A204.1 (cell line): ENCODE measurements around the gene DCAF7.

ENCODE experiments used
- FAIRE-seq: peaks from 2 replicates; lab custom pipeline; 2012; peaks lifted over from hg19 to GRCh38; lab: Jason Lieb, UNC

DCAF7 gene

DNA sequence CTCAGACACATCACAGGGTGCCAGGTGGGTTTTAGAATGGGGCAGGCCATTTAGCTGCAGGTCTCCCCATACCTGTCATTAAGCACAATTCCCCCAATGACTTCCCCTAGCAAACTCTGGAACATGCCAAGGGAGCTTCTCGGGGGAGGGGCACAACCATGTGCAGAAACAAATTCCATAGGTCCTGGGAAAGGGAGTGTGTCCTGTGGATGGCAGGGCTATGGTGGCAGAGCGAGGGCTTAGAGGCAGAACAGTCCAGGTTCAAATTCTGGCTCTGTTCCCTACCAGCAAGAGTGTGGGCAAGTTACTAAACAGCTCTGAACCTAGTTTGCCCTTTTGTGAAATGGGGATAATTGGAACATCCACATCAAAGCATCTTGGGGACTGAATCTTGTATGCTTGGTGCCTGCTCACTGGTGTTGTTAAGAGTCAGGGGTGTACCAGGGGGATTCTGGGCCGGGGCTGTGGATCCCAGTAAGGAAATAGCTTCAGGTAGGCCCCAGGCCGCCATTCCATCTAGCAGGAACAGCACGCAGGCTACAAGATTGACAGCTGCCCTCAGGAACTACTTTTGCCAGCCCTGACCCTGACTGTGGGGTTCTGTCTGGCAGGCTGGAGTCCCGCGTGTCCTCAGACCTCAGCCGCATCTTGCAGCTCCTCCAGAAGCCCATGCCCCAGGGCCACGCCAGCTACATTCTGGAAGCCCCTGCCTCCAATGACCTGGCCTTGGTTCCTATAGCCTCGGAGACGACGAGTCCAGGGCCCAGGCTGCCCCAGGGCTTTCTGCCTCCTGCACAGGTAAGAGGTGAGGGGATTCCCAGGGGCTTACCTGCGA, 5.6 kb upstream of the DCAF7 start:
- FAIRE-seq = no peak

GRCh38 chr17:63546308-63547082, 3.8 kb upstream of the DCAF7 start:
- no peak for FAIRE-seq

DNA sequence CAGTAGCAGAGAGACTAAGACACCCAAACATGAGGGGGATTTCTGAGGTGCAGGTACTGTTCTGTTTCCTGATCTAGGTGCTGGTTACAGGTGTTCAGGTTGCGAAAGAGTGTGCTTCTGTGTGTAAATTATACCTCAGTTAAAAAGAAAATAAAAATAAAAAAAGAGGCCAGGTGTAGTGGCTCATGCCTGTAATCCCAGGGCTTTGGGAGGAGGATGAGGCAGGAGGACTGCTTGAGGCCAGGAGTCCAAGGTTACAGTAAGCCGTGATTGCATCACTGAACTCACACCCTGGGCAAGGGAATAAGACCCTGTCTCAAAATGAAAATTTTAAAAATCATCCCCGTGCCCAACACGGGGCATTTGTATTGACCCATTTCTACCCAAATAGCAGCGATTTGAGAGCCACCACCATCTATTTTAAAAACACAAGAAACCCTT, 3.2 kb upstream of the DCAF7 start:
- FAIRE-seq = no peak

DNA sequence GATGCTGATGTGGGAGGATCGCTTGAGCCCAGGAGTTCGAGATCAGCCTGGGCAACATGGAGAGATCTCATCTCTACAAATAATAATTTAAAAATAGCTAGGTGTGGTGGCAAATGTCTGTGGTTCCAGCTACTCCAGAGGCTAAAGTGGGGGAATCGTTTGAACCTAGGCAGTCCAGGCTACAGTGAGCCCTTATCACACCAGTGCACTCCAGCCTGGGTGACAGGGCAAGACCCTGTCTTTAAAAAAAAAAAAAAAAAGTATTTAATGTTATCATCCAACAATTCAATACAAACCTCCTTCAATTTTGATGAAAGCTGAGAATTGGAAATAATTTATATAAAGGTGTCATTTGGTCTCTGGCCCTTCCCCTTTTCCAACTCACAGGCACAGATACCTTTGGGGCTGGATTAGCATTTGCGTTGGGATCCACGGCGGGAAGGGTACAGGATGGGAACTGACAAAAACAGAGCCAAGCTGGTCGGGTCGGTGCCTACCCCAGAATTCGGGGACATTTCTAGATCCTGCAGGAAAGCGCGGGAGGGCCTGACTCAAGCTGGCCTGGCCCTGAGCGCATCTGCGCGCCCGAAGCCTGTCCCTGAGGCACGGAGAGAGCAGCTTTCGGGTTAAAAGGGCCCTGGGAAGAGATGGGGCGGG, 860 bp upstream of the DCAF7 start:
- FAIRE-seq = no peak

GRCh38 chr17:63550817-63551639, 751 bp downstream of the DCAF7 start:
- FAIRE-seq = no peak

DNA sequence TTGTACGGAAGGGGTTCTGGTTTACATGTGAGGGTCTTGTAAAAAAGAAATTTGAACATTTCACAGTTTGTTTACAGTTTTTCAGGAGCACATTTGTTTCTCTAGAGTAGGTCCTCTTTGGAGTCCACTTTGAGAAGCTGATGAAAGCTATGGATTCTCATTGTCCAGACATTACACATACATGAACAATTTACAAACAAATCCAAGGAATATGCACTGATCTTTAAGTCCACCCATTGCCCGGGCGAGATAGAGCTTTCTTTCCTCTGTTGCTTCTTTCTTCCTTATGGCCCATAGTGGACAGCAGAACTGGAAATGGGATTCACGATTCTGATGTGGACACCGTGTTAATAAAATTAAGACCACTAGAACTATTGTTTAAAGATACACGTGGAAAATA, 1.9 kb downstream of the DCAF7 start:
- no peak for FAIRE-seq

DNA sequence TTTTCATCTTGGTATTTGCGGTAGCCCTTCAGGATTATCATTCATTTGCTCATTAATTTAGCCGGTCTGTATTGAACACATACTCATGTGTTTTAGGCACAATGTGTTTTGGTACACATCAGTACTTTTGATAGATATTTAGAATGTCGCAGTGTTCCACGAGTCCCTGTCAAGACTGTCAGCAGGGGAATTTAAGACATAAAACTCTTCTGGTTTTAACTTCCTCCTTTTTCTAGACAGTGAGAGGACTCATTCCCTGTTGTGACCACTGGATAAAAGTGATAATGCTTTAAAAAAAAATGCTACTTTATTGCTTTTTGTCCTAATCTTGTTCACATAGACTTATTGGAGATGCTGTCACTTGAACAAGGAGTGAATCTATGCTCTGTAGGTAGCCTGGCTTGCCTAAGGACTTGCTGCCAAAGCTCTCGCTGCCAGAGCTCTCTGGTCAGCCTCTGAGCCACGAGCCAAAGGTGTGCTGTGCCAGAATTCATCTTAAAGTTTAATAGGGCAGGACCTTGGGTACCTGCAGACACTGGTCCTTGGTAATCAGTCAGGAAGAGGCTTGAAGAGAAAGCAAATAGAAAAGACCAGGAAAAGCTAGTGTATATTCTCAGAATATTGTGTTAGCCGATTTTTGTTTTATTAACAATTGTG, 5.4 kb downstream of the DCAF7 start:
- no peak for FAIRE-seq

DNA sequence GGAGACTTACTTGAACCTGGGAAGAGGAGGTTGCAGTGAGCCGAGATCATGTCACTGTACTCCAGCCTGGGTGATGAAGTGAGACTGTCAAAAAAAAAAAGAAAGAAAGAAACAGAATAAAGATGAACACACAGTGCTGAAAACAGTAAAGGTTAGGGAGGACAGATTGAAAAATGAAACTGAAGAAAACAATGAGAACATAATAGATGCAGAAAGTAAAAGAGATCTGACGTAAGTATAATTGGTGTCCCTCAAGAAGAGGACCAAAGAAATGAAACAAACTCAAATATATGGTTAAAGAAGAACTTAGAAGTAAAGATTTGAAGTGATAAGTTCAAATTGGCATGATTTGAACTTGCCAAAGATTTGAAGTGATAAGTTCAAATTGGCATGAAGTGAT, 7.1 kb downstream of the DCAF7 start:
- FAIRE-seq = no peak

GRCh38 chr17:63558441-63558840, 8.2 kb downstream of the DCAF7 start:
- FAIRE-seq = no peak

DNA sequence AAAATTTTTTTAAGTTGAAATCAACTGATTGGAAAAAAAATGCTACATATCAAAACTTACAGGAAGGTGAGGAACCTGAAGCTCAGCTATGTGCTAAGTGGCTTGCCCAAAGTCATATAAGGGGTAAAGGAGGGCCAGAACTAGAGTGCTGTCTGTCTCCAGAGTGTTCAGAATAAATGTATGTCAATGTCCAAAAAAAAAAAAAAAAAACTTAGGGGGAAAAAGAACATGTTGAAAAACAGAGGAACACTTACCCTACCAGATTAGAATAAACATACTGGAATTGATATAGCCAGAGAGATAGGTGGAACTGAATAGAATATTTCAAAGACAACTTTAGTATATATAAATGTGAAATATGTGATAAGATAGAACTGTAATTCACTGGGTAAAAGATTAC, 11.5 kb downstream of the DCAF7 start:
- no peak for FAIRE-seq

DNA sequence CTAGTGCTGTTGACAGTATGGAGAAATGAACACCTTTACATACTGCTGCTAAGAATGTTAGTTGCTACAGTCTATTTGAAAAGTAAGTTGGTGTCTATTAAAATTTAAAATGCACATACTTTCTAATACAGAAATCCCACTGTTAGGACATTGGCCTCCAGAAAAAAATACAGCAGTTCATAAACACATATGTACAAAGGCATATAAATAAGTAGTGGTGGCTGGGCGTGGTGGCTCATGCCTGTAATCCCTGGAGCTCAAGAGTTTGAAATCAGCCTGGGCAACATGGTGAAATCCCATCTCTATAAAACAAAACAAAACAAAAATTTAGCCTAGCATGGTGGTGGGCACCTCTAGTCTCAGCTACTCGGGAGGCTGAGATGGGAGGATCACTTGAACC, 13.1 kb downstream of the DCAF7 start:
- no peak for FAIRE-seq

DNA sequence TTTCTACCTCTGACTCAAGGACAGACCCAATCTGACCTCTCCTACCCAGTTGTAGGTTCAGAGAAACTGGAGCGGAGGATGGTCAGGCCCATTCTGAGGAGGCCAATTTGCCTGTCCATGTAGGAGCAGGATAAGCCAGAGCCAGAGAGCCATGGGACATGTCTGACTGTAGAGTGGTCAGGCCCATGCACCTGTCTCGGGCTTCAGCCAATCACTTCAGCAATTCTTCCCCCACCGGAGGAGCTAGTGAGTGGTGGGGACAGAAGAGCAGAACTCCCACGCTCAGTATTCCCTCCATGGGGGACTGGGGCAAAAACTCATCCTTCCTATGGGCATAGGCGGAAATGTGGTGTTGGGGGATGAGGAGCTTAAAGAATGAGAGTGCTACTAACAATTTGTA, 14.3 kb downstream of the DCAF7 start:
- FAIRE-seq = no peak

DNA sequence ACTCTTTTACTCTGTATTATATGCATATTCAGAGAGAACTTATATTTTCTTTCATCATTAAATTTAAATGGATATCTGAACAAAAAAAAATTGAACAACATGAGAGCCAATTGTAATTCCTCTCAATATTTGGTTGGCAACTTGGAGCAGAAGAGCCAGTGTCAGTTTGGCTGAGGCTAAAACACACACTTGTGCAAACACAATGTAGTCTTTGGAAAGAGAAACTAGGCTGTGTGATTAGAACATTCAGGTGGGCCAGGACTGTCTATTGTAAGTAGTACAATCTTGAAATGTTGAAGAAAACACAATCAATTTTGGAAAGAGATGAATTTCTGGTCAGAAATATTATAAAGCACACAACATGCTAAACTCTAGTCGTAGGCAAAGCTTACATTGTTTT, 17.0 kb downstream of the DCAF7 start:
- no peak for FAIRE-seq

GRCh38 chr17:63568563-63568962, 18.3 kb downstream of the DCAF7 start:
- FAIRE-seq = no peak

- FAIRE-seq = no peak
Measured at GRCh38 chr17:63571632-63572310, 21.5 kb downstream of the DCAF7 start.

DNA sequence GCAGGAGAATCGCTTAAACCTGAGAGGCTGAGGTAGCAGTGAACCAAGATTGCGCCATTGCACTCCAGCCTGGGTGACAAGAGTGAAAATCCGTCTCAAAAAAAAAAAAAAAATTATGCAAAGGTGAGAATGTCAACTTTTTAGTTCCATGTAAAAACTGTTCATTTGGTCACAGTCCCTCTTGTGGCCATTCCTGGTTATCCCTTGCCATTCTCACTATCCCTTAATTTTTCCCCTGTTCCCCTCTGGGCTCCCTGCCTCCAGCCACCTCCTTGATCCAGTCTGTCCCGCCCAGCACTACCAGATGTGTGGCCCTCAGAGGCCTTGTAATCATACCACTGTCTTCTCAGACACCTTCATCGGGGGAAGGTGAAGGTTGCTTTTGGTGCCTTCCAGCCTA, 23.4 kb downstream of the DCAF7 start:
- FAIRE-seq = no peak

- no peak for FAIRE-seq
Measured at GRCh38 chr17:63578027-63578768, 27.9 kb downstream of the DCAF7 start.

DNA sequence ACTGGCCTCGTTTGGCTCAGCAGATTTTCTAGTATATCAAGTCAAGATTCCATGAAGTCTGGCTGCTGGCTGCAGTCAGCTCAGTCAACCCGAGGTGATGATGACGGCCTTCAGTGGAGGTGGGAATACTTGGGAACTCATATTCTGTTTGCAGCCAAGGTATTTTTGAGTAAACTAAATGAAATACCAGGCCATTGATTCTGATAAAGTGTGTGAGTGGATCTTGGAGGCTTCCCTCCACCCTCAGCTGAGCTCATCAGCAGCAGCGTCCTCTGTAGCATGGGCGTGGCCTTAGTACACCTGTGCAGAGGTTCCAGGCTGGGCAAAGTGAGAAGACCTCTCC, 28.5 kb downstream of the DCAF7 start:
- FAIRE-seq = no peak

- FAIRE-seq = no peak
Measured at GRCh38 chr17:63579633-63580032, 29.4 kb downstream of the DCAF7 start.

GRCh38 chr17:63587770-63588169, 37.5 kb downstream of the DCAF7 start:
- no peak for FAIRE-seq

GRCh38 chr17:63588797-63589196, 38.5 kb downstream of the DCAF7 start:
- no peak for FAIRE-seq
